NCI-H2227 (cell line): ENCODE measurements around the gene C1orf21.
A peak's percentile ranks its signal among the peaks of the same experiment; 100 is the strongest.

Experiments
- DNase-seq: peaks from one replicate; lab custom pipeline; 2025; ENCODE audit not compliant: unreplicated experiment; lab: John Stamatoyannopoulos, UW

C1orf21 gene

GRCh38 chr1:184545601-184546000 is 158.8 kb downstream of the C1orf21 start:
- no peak for DNase-seq

GRCh38 chr1:184552446-184552845 is 165.6 kb downstream of the C1orf21 start:
- DNase-seq, result no peak

GRCh38 chr1:184553845-184554244 is 167.0 kb downstream of the C1orf21 start:
- DNase-seq, result no peak

GRCh38 chr1:184555665-184556641 is 169.1 kb downstream of the C1orf21 start:
- DNase-seq, result peak; percentile 66

GRCh38 chr1:184556665-184557064 is 169.8 kb downstream of the C1orf21 start:
- no peak for DNase-seq

- DNase-seq, result no peak
Observed at GRCh38 chr1:184557423-184558347, 170.9 kb downstream of the C1orf21 start.

GRCh38 chr1:184558691-184559090 is 171.9 kb downstream of the C1orf21 start:
- no peak for DNase-seq

GRCh38 chr1:184559117-184559713 is 172.4 kb downstream of the C1orf21 start:
- DNase-seq, result no peak

- DNase-seq, result no peak
Observed at GRCh38 chr1:184562806-184563205, 176.0 kb downstream of the C1orf21 start.

GRCh38 chr1:184563308-184563707 is 176.5 kb downstream of the C1orf21 start:
- peak; percentile 32 for DNase-seq

- DNase-seq, result no peak
Observed at GRCh38 chr1:184567009-184567408, 180.2 kb downstream of the C1orf21 start.

- no peak for DNase-seq
Observed at GRCh38 chr1:184567637-184568036, 180.8 kb downstream of the C1orf21 start.

- no peak for DNase-seq
Observed at GRCh38 chr1:184568148-184568547, 181.3 kb downstream of the C1orf21 start.

- no peak for DNase-seq
Observed at GRCh38 chr1:184569106-184569505, 182.3 kb downstream of the C1orf21 start.

- no peak for DNase-seq
Observed at GRCh38 chr1:184574588-184574987, 187.8 kb downstream of the C1orf21 start.

GRCh38 chr1:184576822-184577221 is 190.0 kb downstream of the C1orf21 start:
- no peak for DNase-seq

- DNase-seq, result no peak
Observed at GRCh38 chr1:184577319-184577718, 190.5 kb downstream of the C1orf21 start.

GRCh38 chr1:184582411-184582810 is 195.6 kb downstream of the C1orf21 start:
- DNase-seq, result no peak

GRCh38 chr1:184583849-184584248 is 197.0 kb downstream of the C1orf21 start:
- no peak for DNase-seq

- DNase-seq, result no peak
Observed at GRCh38 chr1:184588701-184589100, 201.9 kb downstream of the C1orf21 start.

- no peak for DNase-seq
Observed at GRCh38 chr1:184590163-184590750, 203.4 kb downstream of the C1orf21 start.
